Measurements from ENCODE around the gene PEX14.

PEX14 gene

DNA sequence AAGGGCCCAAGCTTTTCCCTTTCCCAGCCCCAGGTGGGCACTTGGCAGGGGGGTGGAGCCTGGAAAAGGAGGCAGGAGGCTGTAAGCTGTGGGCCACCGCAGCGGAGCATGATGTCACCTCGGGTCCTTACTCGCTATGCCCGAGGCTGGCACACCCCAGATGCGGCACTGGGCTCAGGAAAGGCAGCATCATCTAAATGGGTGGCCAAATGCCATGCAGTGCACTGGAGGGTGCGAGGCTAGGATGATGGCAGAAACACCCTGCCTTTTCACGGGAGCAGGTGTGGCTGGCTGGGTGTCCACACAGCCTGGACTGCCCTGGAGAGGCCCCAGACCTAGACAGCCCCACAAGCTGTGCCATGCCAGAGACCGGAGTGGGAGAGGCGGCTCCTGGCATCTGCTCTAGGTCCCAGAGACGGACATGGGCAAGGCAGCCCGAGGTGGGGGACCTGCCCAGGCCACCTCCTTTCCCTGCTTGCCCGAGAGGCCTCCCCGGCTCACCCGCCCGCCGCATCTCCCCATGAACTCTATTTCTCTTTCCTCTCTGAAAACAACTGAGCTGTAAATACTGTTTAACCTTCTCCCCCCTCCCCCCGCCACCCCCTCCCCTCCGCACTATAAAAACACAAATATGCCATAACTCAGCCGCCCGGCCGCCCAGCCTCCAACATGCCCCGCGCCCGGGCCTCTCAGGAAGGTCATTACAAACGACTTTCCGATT is 197.0 kb downstream of the PEX14 start:
- no peak for DNase-seq

DNA sequence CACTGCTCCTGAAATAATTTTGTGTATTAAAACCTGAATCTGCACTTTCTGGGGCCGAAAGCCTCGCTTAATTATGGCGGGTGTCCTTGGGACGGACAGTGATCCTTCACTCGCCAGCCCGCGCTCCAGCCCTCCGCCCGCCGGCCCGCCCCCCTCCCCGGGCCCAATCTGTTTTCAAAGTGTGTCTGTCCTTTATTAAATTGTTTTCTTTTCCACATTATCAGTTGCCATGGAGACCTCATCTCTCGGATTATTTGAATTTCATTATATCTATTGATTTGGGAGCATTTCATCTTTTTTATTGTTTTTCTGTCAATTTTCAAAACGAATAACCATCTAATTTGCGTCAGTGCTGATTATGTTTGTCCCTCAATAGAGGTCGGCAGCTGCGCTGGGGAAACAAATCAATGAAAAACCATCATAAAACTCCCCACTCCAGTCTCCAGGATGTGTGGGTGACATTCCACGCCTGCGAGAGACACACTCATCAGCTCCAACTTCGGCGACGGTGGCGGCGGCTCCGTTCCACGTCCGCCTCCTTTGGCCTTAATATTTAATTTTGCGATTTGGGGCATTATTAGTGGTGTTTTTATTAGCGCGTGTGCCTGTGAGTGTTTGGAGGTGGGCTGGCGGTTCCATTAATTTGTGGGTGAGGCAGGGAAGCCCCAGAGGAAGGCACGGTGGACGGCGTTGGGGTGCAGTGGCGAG is 197.7 kb downstream of the PEX14 start:
- no peak for DNase-seq

GRCh38 chr1:10673109-10673711 is 198.5 kb downstream of the PEX14 start:
- no peak for DNase-seq

- DNase-seq: no peak
These were observed 199.5 kb downstream of the PEX14 start for GRCh38 chr1:10674222-10674621.

- no peak for DNase-seq
These were observed 200.2 kb downstream of the PEX14 start for GRCh38 chr1:10674700-10675609.

- DNase-seq: no peak
These were observed 201.1 kb downstream of the PEX14 start for GRCh38 chr1:10675813-10676212.

GRCh38 chr1:10676963-10677362 is 202.2 kb downstream of the PEX14 start:
- no peak for DNase-seq

GRCh38 chr1:10677491-10678391 is 203.0 kb downstream of the PEX14 start:
- no peak for DNase-seq

GRCh38 chr1:10678402-10678801 is 203.7 kb downstream of the PEX14 start:
- DNase-seq: no peak

- DNase-seq: no peak
These were observed 204.1 kb downstream of the PEX14 start for GRCh38 chr1:10678852-10679251.

DNA sequence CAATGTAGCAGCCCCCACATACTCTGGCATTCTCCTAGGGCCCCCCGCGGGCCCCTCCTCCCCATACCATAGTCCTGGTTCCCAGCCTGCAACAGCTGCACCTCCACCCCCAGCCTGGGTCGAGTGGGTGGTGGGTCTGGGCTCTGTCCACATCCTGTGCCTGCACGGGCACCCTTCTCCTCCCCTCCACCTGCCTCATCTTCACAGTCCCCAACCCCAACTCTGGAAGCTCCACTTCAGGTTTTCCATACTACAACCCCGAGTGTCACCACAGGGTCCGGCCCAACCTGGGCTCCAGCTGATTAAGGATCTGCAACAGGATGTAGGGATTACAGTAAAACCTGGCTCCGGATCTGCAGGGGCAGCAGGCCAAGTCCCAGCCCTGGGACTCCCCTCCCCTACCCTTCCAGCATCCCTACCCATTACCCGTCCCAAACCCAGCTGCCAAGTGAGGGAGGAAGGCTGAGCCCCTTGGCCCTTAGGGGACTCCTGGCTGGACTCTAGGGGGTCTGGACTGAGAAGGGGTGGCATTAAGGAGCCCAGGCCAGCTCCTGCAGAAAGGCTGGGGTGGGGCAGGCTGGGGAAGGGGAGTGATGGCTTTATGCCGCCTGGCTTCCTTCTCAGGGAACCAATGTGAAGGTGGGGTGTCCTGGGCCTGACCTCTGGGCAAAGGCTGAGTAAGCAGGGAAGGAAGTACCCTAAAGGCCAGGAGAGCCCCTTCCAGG is 204.9 kb downstream of the PEX14 start:
- no peak for DNase-seq
